Mononuclear cell (primary cell): ENCODE results near the gene PICK1. TPM values are rescaled to one million over a fixed set of nuclear protein-coding genes. Genes with fewer than 3 reads are reported as not detected.
"Not testable (repeated sequence)": the region's sequence is repeated elsewhere in the genome, so short reads cannot be mapped to it uniquely, and the experiment has no call there.

ENCODE experiments used
- H3K27me3 ChIP-seq: 2 replicates; pipeline ENCODE4 v1.6.0; 2011; ENCODE audit warnings: low read length, control low read depth; ENCODE audit not compliant: insufficient read depth
- H3K4me1 ChIP-seq: 2 replicates; pipeline ENCODE4 v1.5.1; 2011; ENCODE audit warnings: mild to moderate bottlenecking, low read length, control low read depth; ENCODE audit not compliant: insufficient read depth
- H3K4me3 ChIP-seq: 2 replicates; pipeline ENCODE4 v1.5.1; 2011; ENCODE audit warnings: mild to moderate bottlenecking, low read length, moderate library complexity
- H3K9me3 ChIP-seq: 2 replicates; pipeline ENCODE4 v1.5.1; 2011; ENCODE audit warnings: low read depth, mild to moderate bottlenecking, control low read depth, low read length
- total RNA-seq: library from RNA; depleted of rRNA; stranded (reverse); fragments of >200 nt; gene quantifications from one replicate; pipeline ENCODE4 v1.2.3, GENCODE V29; 2012

The PICK1 gene
- total RNA-seq, 1 donor, result 10.6 TPM

- Histone ChIP-seq H3K27me3 (no peaks in the 10 kb centered on the region), H3K4me1 (no peaks in the 10 kb centered on the region), H3K9me3 (no peaks in the 10 kb centered on the region), H3K4me3 (no peak overlapping the region)
Measured at GRCh38 chr22:38107692-38108515, 50.7 kb downstream of the PICK1 start.

GRCh38 chr22:38108561-38109319, 51.5 kb downstream of the PICK1 start:
- no peak overlapping the region for H3K4me3 ChIP-seq
- no peaks in the 10 kb centered on the region for H3K4me1 ChIP-seq
- no peaks in the 10 kb centered on the region for H3K9me3 ChIP-seq
- H3K27me3 ChIP-seq, result no peaks in the 10 kb centered on the region

DNA sequence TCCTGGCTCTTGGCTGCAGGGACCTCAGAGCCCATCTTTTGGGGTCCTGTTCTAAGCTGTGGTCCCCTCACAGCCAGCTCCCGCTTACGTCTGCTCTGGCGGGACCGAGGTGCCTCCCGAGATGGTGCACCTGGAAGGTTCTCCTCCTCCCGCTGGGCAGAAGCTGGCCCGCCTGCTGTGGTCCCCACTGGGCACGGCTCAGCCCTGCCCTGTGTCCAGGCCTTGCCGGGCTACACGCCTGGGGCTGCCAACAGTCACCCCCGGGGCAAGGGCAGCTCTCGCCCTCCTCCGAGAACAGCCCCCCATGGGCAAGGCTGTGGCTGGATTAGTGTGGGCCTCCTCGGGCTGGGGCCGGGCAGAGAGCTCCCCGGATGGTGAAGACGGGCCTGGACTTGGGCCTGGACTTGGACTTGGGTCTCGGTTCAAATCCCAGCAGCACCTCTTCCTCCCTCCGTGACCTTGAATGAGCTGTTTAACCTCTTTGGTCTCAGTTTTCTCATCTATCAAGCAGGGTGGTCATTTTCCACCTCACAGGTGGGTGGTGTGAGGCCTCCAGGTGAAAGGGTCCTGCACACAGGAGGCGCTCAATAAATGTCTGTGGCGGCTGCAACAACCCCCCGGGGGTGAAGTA, 52.3 kb downstream of the PICK1 start:
- H3K4me3 ChIP-seq, result no peak overlapping the region
- H3K4me1 ChIP-seq, result peaks cover under 1% of the 10 kb centered on the region
- H3K27me3 ChIP-seq, result no peaks in the 10 kb centered on the region
- no peaks in the 10 kb centered on the region for H3K9me3 ChIP-seq

- no peaks in the 10 kb centered on the region for H3K27me3 ChIP-seq
- peaks cover 4% of the 10 kb centered on the region for H3K4me1 ChIP-seq
- H3K9me3 ChIP-seq, result no peaks in the 10 kb centered on the region
- H3K4me3 ChIP-seq, result no peak within 1 kb of the TSS
Measured at GRCh38 chr22:38110008-38110862, 53.0 kb downstream of the PICK1 start, which contains the start of gene BAIAP2L2. Gene BAIAP2L2, minus strand, starts transcription at chr22:38110684. Its CDS starts 159 bp downstream, at chr22:38110525.

DNA sequence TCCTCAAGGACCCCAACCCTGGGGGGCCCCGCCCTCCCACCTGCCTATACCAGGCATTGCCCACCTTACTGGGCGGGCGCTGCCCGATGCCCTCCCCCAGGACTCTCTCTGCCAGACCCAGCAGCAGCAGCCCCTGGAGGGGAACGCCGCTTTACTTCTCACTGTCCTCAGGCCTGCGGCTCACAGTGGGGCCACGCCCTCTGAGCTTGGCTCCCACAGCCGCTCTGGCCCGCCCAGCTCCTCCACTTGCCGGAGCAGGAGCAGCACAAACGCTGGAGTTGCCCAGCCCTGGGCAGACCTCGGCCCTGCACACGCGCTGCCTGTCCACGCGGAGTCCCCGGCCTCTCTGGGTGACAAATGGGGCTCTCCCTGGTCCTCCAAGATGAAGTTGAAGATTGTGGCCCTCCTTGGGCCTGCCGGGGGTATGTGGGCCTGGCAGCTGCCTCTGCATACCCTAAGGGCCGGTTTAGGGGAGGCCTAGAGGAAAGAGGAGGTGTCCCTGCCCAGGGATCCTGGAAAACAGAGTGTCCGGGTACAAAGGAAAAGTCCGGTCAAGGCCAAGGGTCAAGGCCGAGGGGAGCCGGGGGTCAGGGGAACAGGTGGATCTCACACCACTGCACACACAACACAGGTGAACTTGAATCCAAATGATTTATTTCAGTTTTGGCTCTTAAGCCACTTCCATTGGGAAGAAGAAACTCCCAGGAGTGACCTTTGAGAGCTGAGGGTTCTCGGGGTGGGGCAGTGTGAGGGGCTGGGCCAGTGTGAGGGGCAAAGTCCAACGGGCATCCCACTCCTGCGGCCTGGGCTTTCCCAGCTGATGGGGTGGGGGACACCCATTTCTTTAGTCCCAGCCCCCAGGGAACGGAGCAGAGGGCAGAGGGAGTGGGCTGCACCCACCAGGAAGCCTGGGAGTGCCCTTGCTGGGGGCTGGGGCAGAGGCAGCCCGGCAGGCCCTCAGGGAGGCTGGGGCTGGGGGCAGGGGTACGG, 54.0 kb downstream of the PICK1 start:
- Histone ChIP-seq H3K4me3 (no peak overlapping the region), H3K9me3 (no peaks in the 10 kb centered on the region), H3K27me3 (no peaks in the 10 kb centered on the region), H3K4me1 (peaks cover 4% of the 10 kb centered on the region)

GRCh38 chr22:38111925-38112355, 54.7 kb downstream of the PICK1 start:
- Histone ChIP-seq H3K4me1 (peaks cover 4% of the 10 kb centered on the region), H3K4me3 (no peak overlapping the region), H3K9me3 (no peaks in the 10 kb centered on the region), H3K27me3 (no peaks in the 10 kb centered on the region)

GRCh38 chr22:38112381-38112780, 55.2 kb downstream of the PICK1 start:
- Histone ChIP-seq H3K4me3 (no peak overlapping the region), H3K9me3 (no peaks in the 10 kb centered on the region), H3K4me1 (peaks cover 4% of the 10 kb centered on the region), H3K27me3 (no peaks in the 10 kb centered on the region)

DNA sequence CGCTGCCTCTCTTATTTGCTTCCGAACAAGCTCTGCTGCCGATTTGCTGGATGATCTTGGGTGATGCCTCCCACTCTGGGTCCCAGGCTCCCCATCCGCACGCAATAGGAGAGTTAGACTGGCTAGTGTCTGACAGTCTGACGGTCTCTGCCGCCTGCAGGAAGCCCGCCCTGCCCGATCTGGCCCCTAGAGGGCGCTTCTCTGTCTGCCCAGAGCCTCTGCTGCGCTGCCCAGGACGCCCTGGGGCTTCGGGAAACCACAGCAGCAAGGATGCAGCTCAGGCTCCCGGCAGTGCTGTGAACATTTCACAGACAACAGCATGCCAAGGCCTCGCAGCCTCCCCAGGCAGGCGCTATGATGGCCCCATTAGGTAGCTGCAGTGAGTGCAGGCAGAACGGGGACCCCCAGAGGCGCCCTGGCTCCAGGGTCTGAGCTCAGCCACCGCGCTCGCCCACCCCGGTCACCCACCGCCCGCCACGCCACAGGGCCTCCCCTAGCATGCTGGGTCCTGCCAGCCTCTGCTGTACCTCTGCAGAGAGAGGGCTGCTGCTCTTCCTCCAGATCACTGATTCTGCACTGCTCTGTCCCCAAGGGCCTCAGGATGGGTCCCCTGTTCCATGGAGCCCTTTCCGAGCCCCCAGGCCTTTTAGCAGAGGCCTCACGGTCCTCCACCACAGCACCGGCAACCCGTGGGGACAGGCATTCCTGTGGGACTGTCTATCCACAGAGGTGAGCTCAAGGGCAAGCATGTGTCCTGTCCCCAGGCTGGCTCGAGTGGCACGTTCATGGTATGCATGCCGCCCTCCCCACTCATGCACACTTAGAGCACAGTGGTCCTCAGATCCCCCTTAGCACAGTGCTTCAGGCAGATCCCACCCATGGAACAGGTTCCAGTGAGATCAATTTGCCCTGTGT, 57.5 kb downstream of the PICK1 start:
- Histone ChIP-seq H3K4me1 (peaks cover 4% of the 10 kb centered on the region), H3K4me3 (no peak overlapping the region), H3K9me3 (no peaks in the 10 kb centered on the region), H3K27me3 (no peaks in the 10 kb centered on the region)

DNA sequence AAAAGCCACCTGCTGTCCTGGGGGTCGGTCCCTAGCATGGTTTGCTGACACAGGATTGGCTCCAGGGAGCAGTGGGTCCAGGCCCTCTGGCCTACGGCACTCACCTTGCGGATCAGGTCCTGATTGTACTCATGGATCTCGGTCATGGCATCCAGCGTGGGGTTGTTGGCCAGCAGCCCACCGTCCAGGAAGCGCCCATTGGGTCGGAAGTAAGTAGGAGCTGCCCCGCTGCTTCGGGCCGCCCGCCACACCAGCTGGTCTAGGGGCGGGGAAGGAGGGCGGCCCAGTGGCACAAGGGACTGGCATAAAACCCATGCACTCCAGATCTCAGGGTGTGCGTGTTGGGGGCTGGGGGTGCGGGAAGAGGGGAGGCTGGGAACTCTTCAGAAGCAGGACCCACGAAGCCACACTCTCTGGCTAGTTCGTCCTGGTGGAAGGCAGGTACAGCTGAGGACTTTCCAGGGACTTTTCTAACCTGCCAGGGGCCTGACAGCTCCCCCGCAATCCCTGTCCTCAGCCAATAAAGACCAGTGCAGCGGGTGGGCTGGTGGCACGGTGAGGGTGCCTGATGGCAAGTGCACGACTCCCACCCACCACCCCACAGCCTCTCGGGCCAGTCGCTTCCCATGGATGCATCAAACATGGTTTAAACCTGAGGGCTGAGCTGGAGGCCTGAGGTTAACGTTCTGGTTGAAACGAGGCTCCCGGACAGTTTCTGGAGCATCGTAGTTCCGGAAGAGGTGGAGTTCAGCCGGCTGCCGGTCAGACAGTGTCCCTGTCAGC, 58.4 kb downstream of the PICK1 start:
- Histone ChIP-seq H3K9me3 (no peaks in the 10 kb centered on the region), H3K4me1 (peaks cover 4% of the 10 kb centered on the region), H3K27me3 (no peaks in the 10 kb centered on the region), H3K4me3 (no peak overlapping the region)

DNA sequence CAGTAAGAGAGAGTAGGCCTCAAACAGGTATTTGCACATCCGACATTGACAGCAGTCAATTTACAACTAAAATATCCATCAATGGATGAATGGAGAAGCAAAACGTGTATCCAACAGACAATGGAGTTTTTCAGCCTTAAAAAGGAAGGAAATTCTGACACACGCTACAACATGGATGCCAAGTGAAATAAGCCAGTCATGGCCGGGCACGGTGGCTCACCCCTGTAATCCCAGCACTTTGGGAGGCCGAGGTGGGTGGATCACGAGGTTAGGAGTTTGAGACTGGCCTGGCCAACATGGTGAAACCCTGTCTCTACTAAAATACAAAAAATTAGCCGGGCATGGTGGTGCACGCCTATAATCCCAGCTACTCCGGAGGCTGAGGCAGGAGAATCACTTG, 60.4 kb downstream of the PICK1 start:
- not testable (repeated sequence) for H3K4me1 ChIP-seq, H3K27me3 ChIP-seq, H3K4me3 ChIP-seq, H3K9me3 ChIP-seq

DNA sequence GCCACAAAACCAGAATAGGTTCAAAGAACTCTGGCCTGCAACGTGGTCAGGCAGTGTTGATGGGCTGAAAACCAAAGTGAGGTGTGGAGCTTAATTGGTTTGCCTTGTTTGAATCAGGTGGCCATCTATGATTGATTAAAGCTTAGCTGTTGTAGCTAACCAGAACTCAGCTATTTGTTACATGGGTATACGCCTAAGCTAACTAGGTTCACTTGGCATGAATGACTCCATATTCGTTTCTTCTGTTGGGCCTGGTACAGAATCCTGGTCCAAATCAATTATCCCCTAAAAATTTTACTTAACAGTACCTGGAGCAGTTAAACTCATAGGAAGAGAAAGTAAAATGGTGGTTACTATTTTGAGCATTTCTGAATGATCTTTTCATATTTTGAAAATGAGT, 61.0 kb downstream of the PICK1 start:
- Histone ChIP-seq H3K4me3 (no peak overlapping the region), H3K27me3 (no peaks in the 10 kb centered on the region), H3K4me1 (peaks cover 4% of the 10 kb centered on the region), H3K9me3 (no peaks in the 10 kb centered on the region)

DNA sequence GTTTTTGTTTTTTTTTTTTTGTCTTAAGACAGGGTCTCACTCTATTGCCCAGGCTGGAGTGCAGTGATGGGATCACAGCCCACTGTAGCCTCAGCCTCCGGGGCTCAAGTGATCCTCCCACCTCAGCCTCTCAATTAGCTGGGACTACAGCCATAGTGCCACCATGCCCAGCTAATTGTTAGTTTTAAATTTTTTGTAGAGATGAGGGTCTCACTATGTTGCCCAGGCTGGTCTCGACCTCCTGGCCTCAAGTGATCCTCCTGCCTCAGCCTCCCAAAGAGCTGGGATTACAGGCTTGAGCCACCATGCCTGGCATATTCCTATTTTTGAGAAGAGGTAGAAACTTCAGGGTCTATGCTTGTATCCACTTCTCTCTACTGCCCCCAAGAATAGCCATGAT, 61.5 kb downstream of the PICK1 start:
- H3K9me3 ChIP-seq, H3K27me3 ChIP-seq, H3K4me1 ChIP-seq, H3K4me3 ChIP-seq: not testable (repeated sequence)
